ENCODE results near the gene DAZAP1. TPM values are rescaled to one million over a fixed set of nuclear protein-coding genes. Genes with fewer than 3 reads are reported as not detected.

DAZAP1 gene
- total RNA-seq, 2 donors from 2014 or later: 82.1 to 106 TPM

DNA sequence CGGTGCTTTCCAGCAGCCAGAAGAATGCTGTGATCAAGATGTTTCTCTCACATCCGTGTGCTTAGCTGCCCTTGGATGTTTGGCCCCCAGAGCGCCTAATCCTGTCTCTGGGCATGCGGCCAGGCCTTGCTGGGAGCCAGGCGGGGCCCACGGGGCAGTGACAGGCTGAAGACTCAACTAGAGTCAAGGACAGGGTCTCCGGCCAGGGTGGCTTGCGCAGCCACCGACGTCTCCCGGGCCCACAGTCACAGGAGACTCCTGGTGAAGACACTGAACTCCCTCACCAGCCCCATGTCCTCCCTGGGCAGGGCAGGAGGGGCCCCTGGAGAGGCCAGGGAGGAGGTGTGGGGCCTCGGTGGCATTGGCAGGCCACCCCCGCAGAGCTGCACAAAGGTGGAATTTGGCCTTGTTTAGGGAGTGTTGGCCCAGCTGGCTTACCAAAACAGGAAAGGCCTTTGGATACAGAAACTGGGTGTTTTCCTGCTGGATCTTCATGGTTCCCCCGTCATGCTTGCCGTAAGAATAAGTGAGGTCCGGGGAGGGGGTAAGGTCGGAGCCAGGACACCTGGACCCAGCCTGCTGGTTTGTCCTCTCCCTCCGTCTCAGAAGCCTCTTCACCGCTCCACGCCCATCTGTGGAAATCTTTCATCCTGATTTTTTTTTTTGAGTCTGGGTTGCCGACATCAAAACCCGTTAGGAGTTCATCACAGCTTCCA is 33.7 kb upstream of the DAZAP1 start:
- ATAC-seq: peak; percentile 18
- DNase-seq: peak in 1 of 2 donors; percentile 43
- intact Hi-C loops (cut with DNase I, micrococcal nuclease): no loop called here

DNA sequence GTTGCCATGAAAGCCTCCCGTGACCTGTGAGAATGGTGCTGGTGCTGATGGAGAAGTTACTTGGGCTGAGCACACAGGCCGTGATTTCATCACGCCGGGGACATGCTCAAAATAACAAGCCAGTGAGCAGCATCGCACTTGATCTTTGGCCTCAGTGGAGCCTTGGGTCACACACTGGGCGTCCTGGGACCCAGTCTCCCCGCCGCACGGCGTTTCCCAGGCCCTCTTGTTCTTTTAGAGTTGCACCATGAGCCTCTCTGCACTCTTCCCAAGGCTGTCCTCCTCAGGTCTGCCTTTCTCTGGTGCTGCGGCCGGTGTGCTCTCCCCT is 33.2 kb upstream of the DAZAP1 start:
- DNase-seq (no peak), ATAC-seq (no peak)
- intact Hi-C loops (cut with DNase I, micrococcal nuclease): no loop called here

DNA sequence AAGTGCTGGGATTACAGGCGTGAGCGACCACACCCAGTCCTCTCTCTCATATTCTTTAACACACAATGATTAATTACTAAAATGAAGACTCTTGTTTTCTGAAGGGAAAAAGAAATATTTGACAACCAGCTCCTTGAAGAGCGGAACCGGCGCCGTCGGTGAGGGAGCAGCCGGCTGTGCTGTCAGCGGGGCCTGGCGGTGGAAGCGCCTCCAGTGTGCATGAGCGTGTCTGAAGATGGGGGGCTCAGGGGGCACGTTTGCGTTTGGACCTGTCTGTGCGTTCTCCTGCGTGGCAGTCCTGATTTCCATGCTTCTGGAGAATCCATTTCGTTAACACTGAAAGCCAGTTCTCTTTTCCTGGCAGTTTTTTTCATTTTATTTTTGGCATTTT is 31.0 kb upstream of the DAZAP1 start:
- ATAC-seq (no peak), DNase-seq (no peak)
- intact Hi-C loops (cut with DNase I, micrococcal nuclease): no loop called here

DNA sequence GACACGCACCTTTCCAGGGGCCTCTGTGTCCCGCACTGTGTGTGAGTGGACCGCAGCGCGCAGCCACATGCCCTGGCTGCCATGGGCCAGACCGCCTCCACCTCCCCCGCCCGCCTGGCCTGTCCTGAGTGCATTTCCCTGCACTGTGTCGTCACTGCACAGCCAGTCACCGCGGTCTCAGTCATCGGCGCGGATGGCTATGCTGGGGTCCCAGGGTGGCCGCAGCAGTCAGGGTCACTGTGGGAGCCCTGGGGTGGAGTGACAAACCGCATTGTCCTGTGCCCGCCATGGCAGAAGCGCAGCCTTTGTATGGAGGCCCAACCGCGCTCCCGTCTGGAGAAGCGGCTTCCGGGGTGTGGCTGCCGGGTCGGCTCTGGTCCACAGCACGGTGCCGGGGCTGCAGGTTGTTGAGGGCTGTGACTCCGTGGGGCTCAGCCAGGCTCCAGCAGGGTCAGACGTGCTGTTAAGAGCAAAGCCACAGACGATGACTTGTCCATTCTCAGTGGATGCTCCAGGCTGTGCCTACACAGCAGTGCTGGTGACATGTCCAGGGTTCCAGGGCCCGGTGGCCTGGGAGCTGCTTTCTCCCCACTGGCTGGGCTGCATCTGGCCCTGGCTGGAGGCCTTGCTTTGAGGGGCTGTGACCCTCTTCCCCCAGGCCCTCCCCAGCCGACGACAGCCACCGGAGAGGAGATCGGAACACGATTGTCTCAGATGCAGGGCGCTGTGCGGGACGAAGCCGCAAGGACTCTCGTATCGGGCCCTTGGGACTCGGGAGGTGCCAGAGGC is 30.0 kb upstream of the DAZAP1 start:
- intact Hi-C loops (cut with DNase I, micrococcal nuclease): no loop called here
- ATAC-seq (no peak), DNase-seq (no peak)

DNA sequence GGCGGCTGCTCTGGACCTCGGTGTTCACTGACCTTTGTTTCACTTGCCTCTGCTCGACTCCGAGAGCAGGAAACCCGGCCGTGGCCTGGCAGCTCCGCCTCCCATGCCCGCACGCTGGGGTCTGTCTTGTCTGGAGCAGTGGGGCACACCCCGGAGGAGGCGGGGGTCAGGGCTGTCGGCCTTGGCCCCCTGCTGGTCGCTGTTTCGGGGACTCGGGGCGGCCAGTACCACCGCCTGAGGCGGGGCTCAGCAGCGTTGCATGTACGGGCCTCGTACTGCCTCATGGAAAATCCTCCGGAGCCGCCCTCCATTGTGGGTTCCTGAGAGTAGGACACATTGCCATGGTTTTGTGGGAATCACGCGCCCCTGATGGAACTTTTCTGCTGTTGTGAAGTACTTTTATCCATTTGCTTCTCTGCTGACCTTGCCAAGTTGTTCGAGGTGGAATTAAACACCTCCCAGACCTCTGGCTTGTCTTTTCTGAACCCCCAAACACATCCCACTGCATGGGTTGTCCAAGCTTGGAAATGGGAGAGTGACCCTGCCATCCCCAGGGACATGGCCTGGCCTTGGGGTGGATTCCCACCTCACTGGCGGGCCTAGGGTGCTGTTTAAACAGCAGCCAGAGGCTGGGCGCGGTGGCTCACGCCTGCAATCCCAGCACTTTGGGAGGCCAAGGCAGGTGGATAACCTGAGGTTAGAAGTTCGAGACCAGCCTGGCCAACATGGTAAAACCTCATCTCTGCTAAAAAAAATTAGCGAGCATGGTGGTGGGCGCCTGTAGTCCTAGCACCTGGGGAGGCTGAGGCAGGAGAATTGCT is 29.2 kb upstream of the DAZAP1 start:
- intact Hi-C loops (cut with DNase I, micrococcal nuclease): no loop called here
- ATAC-seq (no peak), DNase-seq (no peak)

DNA sequence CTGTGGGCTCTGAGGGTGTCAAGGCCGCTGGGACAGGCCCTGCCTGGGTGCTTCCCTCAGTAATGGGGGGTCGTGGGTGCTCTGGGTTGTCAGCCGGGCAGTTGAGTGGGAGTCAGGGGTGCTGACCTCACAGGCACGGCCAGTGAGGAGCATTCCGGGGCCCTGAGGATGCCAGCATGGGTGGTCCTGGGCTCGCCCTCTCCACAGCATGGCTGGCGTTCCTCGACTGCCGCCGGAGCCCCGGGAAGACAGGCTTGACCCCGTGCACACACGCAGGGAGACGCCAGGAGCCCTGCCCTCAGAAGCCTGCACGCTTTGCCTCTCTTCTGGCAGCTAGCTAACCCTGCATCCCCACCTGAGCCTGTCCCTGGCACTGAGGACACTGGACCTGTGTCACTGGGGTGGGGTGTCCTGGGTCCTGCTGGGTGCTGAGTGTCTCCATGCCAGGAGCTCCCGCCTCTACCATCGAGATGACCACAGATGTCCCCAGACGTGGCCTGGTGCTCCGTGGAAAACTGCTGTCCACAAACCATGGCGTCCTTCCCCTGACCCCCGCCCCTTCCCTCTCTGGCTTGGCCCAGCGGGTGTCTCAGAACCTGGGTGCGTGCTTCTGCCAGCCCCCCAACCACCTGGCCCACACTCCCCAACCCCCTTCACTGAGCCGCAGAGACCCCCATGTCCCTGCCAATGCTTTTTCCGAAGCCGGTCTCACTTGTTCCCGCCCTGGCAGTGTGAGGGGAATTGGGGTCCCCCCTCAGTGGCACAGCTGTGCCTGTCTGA is 28.1 kb upstream of the DAZAP1 start:
- no peak for DNase-seq
- intact Hi-C loops (cut with DNase I, micrococcal nuclease): no loop called here
- ATAC-seq: no peak

DNA sequence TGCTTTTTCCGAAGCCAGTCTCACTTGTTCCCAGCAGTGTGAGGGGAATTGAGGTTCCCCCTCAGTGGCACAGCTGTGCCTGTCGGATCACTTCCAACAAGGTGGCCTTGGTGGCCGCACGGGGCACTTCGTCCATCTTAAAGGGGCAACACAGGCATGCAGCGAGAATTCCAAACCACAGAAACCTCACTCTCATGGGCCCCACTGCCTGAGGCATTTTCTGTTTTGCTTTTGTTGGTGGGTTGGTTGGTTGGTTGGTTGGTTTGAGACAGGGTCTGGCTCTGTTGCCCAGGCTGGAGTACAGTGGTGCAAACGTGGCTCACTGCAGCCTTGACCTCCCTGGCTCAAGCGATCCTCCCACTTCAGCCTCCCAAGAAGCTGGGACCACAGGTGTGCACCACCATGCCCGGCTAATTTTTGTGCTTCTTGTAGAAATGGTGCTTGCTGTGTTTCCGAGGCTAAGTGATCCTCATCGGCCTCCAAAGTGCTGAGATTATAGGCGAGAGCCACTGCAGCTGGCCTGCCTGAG is 27.4 kb upstream of the DAZAP1 start:
- intact Hi-C loops (cut with DNase I, micrococcal nuclease): no loop called here
- DNase-seq (no peak), ATAC-seq (no peak)

DNA sequence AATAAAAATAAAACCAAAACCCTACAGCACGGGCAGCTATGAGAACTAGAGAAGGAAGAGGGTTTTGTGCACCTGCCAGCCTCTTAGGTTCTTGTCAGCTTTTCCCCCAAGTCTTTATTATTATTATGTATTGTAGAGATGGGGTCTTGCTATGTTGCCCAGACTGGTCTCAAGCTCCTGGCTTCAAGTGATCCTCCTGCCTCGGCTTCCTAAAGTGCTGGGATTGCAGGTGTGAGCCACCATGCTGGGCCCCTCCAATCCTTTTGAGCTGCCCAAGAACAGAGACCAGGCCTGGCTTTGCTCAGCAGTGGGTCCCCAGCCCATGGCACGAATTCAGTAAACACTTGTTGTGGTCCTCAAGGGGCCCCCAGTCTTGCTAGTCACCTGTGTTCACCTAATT is 25.1 kb upstream of the DAZAP1 start:
- intact Hi-C loops (cut with DNase I, micrococcal nuclease): no loop called here

DNA sequence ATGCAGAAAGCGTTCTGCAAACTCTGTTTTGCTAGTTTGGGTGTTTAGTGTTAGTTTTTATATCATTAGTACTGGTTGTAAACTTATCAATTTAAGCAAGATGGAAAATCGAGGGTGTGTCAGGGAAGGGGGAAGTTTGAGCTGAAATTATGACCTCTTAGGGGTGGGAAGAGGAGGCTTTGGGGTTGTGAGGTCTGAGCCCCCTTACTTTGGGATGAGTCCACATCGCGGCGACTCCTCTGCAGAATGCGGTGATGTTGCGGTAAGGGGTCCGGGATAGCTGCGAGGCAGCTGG is 24.4 kb upstream of the DAZAP1 start:
- intact Hi-C loops (cut with DNase I, micrococcal nuclease): no loop called here
- DNase-seq (no peak), ATAC-seq (no peak)

More for the DNA sequence above, 25.1 kb upstream of the DAZAP1 start:
- DNase-seq (no peak), ATAC-seq (no peak)

DNA sequence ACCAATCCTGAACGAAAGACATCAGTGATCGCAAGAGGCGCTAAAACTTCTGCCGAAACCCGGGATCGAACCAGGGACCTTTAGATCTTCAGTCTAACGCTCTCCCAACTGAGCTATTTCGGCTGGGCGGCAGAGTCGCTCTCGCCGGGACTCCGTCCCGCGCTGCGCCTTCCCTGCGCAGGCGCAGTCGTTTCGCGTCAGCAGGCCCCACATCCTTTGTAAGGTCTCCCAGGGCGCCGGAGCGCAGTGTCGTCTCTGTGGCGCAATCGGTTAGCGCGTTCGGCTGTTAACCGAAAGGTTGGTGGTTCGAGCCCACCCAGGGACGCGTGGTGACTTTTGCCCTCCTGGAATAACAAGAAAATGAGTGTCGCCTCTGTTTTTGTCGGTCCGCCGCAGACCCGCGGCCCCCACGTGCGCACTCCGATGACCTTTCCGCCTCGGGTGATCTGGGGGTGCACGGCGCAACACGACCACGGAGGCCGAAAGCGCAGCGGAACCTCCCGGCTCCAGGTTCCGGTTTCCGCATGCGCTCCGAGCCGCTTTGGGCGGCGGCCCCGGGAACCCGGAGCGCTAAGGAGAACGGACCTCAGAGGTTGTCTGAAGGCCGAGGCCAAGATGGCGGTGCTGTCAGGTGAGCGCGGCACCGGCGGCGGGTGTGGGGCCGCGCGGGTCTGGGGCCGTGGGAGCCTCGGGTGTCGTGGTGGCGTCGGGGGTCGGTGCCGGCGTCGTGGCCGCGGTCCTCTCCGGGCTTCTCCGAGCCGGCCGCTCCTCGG is 23.9 kb upstream of the DAZAP1 start, which contains the start of gene NDUFS7:
NDUFS7 (plus strand) TSS at position 596 of the 773 bp plus-strand sequence; CDS start at position 616, 20 bp downstream.
- ATAC-seq (peak; percentile 92), DNase-seq (peak; percentile 89 to 91)
- intact Hi-C loops (cut with DNase I, micrococcal nuclease): no loop called here

DNA sequence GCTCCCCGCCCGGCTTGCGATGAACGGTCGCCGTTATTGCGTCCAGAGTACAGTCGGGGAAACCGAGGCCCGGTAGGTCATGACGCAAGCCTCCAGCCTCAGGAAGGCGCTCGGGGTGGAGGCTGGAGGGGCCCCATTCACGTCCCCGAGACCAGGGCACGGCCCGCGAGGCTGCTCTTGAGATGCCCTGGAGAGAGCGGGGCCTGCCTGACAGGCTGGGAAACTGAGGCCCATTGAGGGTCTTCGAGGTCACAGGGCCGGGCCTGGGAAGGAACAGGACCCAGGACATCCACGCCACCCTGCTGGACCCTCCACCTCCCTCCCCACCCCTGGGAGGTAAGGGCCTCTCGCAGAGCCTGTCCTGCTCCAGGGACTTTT is 23.3 kb upstream of the DAZAP1 start:
- DNase-seq (no peak), ATAC-seq (peak; percentile 26)
- intact Hi-C loops (cut with DNase I, micrococcal nuclease): no loop called here

DNA sequence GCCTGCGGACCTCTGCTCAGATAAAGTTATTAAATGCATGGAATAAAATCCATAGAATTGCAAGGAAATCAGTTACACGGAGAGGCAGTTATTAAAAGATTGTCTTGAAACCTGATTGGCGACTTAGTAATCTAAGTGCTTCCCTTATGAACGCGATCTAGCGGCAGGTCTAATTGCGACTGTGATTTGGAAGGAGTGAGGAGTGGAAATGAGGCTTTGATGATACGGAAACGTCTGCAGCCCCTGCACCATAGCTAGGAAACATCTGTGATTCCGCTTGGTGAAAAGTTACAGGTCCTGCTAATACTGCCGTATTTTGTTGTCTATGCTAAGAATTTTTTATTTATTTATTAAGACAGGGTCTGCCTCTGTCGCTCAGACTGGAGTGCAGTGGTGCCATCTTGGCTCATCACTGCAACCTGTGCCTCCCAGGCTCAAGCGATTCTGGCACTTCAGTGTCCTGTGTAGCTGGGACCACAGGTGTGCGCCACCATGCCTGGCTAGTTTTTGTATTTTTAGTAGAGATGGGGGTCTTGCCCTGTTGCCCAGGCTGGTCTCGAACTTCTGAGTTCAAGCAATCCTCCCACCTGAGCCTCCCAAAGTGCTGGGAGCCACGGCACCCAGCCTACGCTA is 22.8 kb upstream of the DAZAP1 start:
- intact Hi-C loops (cut with DNase I, micrococcal nuclease): no loop called here
- peak; percentile 14 for ATAC-seq

DNA sequence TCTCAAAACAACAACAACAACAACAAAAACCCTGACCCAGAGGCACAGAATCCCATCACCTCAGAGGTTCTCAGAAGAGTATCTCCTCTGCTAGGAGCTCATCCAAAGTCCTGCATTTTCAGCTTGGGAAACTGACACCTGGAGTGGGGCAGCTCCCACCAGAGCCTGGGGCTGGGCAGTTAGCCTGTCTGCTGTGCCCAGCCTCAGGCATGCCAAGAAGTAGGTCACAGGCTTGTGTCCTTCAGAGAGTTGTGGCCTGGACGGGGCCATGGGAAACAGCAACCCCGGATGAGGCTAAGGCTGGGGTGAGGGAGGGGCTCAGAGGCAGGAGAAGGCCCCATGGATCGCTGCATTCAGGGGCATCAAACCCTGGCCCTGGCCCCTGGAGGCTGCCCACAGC is 21.6 kb upstream of the DAZAP1 start:
- ATAC-seq (no peak), DNase-seq (no peak)
- intact Hi-C loops (cut with DNase I, micrococcal nuclease): no loop called here

More for the DNA sequence above, 22.8 kb upstream of the DAZAP1 start:
- no peak for DNase-seq

DNA sequence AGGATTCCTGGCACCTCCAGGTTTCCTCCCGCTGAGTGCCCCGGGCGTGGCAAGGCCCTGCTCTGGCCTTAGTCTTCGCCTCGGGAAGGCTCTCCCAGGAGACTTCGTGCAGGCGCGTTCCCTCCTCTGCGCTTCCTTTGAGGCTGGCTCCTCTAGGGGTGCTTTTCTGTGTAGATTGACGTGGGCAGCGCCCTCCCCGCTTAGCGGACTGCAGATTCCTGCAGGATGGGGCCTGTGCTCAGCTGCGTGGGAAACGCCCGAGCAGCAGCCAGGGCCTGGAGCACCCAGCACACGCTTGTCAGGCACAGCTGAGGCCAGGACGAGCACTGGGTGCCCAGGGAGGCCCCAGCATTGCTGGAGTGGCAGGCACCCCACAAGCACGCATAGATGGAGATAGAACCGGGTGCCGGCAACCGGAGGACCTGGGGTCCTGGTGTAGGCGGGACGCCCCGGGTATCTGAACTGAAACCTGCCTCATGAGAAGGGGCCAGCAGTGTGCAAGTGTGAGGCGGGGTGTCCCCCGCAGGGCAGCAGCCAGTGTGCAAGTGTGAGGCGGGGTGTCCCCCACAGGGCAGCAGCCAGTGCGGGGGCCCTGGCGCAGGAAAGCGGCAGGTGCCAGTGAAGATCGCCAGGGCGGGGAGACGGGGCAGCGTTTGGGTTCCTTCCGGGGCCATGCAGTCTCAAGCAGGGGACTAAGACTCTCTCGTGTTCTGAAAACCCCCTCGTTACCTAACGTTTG is 20.3 kb upstream of the DAZAP1 start:
- DNase-seq (no peak), ATAC-seq (no peak)
- intact Hi-C loops (cut with DNase I, micrococcal nuclease): no loop called here

DNA sequence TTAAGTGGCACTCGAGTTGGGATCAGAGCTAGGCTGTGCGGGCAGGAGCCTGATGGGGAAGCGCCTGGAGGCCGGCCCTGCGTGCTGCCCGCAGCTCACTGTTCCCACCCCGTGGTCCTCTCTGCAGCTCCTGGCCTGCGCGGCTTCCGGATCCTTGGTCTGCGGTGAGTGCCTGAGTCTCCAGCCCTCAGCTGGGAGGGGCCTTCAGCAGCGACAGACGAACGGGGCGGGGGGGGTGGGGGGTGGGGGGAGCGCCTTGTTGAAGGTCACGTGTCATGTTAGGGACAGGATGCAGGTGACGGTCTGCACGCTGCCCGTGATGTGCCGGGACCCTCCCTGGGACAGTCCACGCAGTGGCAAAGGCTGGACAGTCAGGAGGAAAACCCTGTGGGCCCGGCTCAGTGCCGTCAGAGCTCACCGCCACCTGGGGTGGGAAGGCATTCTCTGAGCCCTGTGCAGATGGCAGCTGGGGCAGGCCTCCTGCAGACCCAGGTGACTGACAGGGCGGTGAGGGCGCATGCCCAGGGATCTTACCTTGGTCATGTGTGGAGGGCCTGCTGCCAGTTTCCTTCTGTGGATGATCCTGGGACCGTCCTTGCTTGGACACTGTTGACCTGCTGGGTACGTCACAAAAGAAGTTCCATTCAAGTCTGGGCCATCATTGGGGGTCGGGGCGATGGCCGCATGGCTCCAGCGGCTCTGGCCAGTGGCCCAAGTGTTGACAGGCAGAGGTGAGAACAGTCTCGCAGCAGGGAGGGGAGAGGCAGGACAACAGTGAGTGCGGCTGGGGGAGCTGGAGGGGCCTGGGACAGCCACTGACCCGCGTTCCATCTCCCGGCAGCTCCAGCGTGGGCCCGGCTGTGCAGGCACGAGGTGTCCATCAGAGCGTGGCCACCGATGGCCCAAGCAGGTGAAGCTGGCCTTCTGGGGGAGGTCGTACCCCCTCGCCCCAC is 19.4 kb upstream of the DAZAP1 start:
- intact Hi-C loops (cut with DNase I, micrococcal nuclease): no loop called here
- ATAC-seq (no peak), DNase-seq (no peak)

DNA sequence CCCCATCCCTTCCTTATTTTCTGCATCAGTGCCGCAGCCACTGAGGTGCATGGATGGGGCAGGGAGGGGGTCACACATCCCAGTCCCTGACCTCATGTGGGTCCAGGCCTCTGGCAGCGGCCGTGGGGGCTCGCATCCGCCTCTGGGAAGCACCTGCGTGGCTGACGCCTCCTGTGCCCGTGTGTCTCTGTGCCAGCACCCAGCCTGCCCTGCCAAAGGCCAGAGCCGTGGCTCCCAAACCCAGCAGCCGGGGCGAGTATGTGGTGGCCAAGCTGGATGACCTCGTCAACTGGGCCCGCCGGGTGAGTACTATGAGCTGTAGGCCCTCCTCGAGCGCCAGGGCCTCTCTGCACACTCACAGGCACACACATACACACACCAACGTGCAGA is 18.8 kb upstream of the DAZAP1 start:
- DNase-seq (no peak), ATAC-seq (no peak)
- intact Hi-C loops (cut with DNase I, micrococcal nuclease): no loop called here

Data from left colon (tissue), 2 donors.